ENCODE measurements around the gene PRR7.

Gene PRR7

GRCh38 chr5:177470759-177471536 is 24.3 kb downstream of the PRR7 start:
- Mint-ChIP-seq H3K27ac (no peak overlapping the region), H3K9me3 (no peaks in the 10 kb centered on the region), H3K4me3 (no peak overlapping the region), H3K27me3 (peaks cover 8% of the 10 kb centered on the region), H3K36me3 (no peaks in the 10 kb centered on the region), H3K4me1 (peaks cover 12% of the 10 kb centered on the region)
- no peak for DNase-seq (ENCODE audit: low spot score in 2 of 2)
- no peak for ATAC-seq (ENCODE audit: low read depth)

GRCh38 chr5:177471610-177472356 is 25.2 kb downstream of the PRR7 start:
- peaks cover 8% of the 10 kb centered on the region for H3K27me3 Mint-ChIP-seq
- DNase-seq (ENCODE audit: low spot score in 2 of 2), result no peak
- peak overlapping the region; percentile 27 for H3K4me3 Mint-ChIP-seq
- no peaks in the 10 kb centered on the region for H3K9me3 Mint-ChIP-seq
- no peaks in the 10 kb centered on the region for H3K36me3 Mint-ChIP-seq
- no peak for ATAC-seq (ENCODE audit: low read depth)
- H3K4me1 Mint-ChIP-seq, result peaks cover 15% of the 10 kb centered on the region
- no peak overlapping the region for H3K27ac Mint-ChIP-seq

- no peak overlapping the region for H3K27ac Mint-ChIP-seq
- H3K27me3 Mint-ChIP-seq, result peaks cover 8% of the 10 kb centered on the region
- peaks cover 15% of the 10 kb centered on the region for H3K4me1 Mint-ChIP-seq
- no peaks in the 10 kb centered on the region for H3K36me3 Mint-ChIP-seq
- peak overlapping the region; percentile 71 for H3K4me3 Mint-ChIP-seq
- peak; percentile 63 for ATAC-seq (ENCODE audit: low read depth)
- no peaks in the 10 kb centered on the region for H3K9me3 Mint-ChIP-seq
- DNase-seq (ENCODE audit: low spot score in 2 of 2), result no peak
These were observed 26.1 kb downstream of the PRR7 start for GRCh38 chr5:177472460-177473442.

- H3K27ac Mint-ChIP-seq, result no peak within 1 kb of the TSS
- H3K4me1 Mint-ChIP-seq, result peaks cover 15% of the 10 kb centered on the region
- no peaks in the 10 kb centered on the region for H3K9me3 Mint-ChIP-seq
- DNase-seq (ENCODE audit: low spot score in 2 of 2), result no peak
- no peaks in the 10 kb centered on the region for H3K36me3 Mint-ChIP-seq
- peak within 1 kb of the TSS; percentile 93 for H3K4me3 Mint-ChIP-seq
- ATAC-seq (ENCODE audit: low read depth), result peak; percentile 37
- H3K27me3 Mint-ChIP-seq, result peaks cover 8% of the 10 kb centered on the region
These were observed 26.9 kb downstream of the PRR7 start, which contains the start of gene DBN1 for GRCh38 chr5:177473443-177474001. DBN1 (minus strand) TSS chr5:177473634; CDS start chr5:177473521, 113 bp downstream.

GRCh38 chr5:177474002-177474476 is 27.4 kb downstream of the PRR7 start:
- Mint-ChIP-seq H3K4me3 (peak overlapping the region; percentile 93), H3K36me3 (no peaks in the 10 kb centered on the region), H3K27ac (no peak overlapping the region), H3K9me3 (no peaks in the 10 kb centered on the region), H3K27me3 (peaks cover 8% of the 10 kb centered on the region), H3K4me1 (peaks cover 17% of the 10 kb centered on the region)
- no peak for ATAC-seq (ENCODE audit: low read depth)
- DNase-seq (ENCODE audit: low spot score in 2 of 2), result no peak

- ATAC-seq (ENCODE audit: low read depth) (no peak), DNase-seq (ENCODE audit: low spot score in 2 of 2) (no peak)
- Mint-ChIP-seq H3K36me3 (no peaks in the 10 kb centered on the region), H3K27ac (no peak overlapping the region), H3K4me1 (peaks cover 24% of the 10 kb centered on the region), H3K4me3 (peak overlapping the region; percentile 93), H3K9me3 (no peaks in the 10 kb centered on the region), H3K27me3 (peaks cover 8% of the 10 kb centered on the region)
These were observed 28.4 kb downstream of the PRR7 start for GRCh38 chr5:177474846-177475562.

- H3K9me3 Mint-ChIP-seq, result no peaks in the 10 kb centered on the region
- peaks cover 24% of the 10 kb centered on the region for H3K4me1 Mint-ChIP-seq
- H3K36me3 Mint-ChIP-seq, result no peaks in the 10 kb centered on the region
- ATAC-seq (ENCODE audit: low read depth) (no peak), DNase-seq (ENCODE audit: low spot score in 2 of 2) (no peak)
- no peak overlapping the region for H3K4me3 Mint-ChIP-seq
- no peak overlapping the region for H3K27ac Mint-ChIP-seq
- peaks cover 8% of the 10 kb centered on the region for H3K27me3 Mint-ChIP-seq
These were observed 29.2 kb downstream of the PRR7 start for GRCh38 chr5:177475563-177476427.

GRCh38 chr5:177476531-177477233 is 30.1 kb downstream of the PRR7 start:
- DNase-seq (ENCODE audit: low spot score in 2 of 2) (no peak), ATAC-seq (ENCODE audit: low read depth) (no peak)
- Mint-ChIP-seq H3K4me3 (no peak overlapping the region), H3K27ac (no peak overlapping the region), H3K36me3 (no peaks in the 10 kb centered on the region), H3K9me3 (no peaks in the 10 kb centered on the region), H3K4me1 (peaks cover 24% of the 10 kb centered on the region), H3K27me3 (peaks cover 5% of the 10 kb centered on the region)

GRCh38 chr5:177477701-177478477 is 31.3 kb downstream of the PRR7 start:
- no peak overlapping the region for H3K27ac Mint-ChIP-seq
- peaks cover 24% of the 10 kb centered on the region for H3K4me1 Mint-ChIP-seq

GRCh38 chr5:177478711-177479646 is 32.4 kb downstream of the PRR7 start:
- Mint-ChIP-seq H3K27ac (peak overlapping the region; percentile 0), H3K4me1 (peaks cover 21% of the 10 kb centered on the region), H3K27me3 (peaks cover 3% of the 10 kb centered on the region), H3K4me3 (no peak overlapping the region), H3K9me3 (no peaks in the 10 kb centered on the region), H3K36me3 (no peaks in the 10 kb centered on the region)
- ATAC-seq (ENCODE audit: low read depth) (peak; percentile 73), DNase-seq (ENCODE audit: low spot score in 2 of 2) (no peak)

More at GRCh38 chr5:177477701-177478477, 31.3 kb downstream of the PRR7 start:
- H3K9me3 Mint-ChIP-seq, result no peaks in the 10 kb centered on the region
- no peaks in the 10 kb centered on the region for H3K36me3 Mint-ChIP-seq
- no peak overlapping the region for H3K4me3 Mint-ChIP-seq
- DNase-seq (ENCODE audit: low spot score in 2 of 2) (no peak), ATAC-seq (ENCODE audit: low read depth) (no peak)
- peaks cover 5% of the 10 kb centered on the region for H3K27me3 Mint-ChIP-seq
